Measurements from ENCODE around the gene BCAS3.

Gene BCAS3

GRCh38 chr17:60817192-60817591 lies 139.5 kb downstream of the BCAS3 start:
- Histone ChIP-seq H3K4me1 (ENCODE audit: control insufficient read depth, low read length) (no peaks in the 10 kb centered on the region), H3K9me2 (replicated peaks; ENCODE audit: control insufficient read depth, low read length) (no peaks in the 10 kb centered on the region), H3K36me3 (ENCODE audit: control insufficient read depth, low read length) (no peaks in the 10 kb centered on the region), H3K4me2 (ENCODE audit: low read length) (no peak overlapping the region), H3K9me3 (ENCODE audit: control insufficient read depth, insufficient read depth, low read length) (no peaks in the 10 kb centered on the region), H3K4me3 (ENCODE audit: low read length) (no peak overlapping the region), H4K20me1 (ENCODE audit: control insufficient read depth, insufficient read depth, low read depth, low read length) (no peaks in the 10 kb centered on the region), H3F3A (ENCODE audit: control insufficient read depth, insufficient read depth) (no peaks in the 10 kb centered on the region), H3K27ac (ENCODE audit: low read depth, low read length) (no peak overlapping the region), H3K79me2 (ENCODE audit: control insufficient read depth, low read length) (no peaks in the 10 kb centered on the region), H3K27me3 (ENCODE audit: control insufficient read depth, low read length) (no peaks in the 10 kb centered on the region)
- TF ChIP-seq EZH2phosphoT487 (IDR thresholded peaks at IDR 0.05; ENCODE audit: borderline replicate concordance, low read length) (no peak), CTCF (IDR thresholded peaks at IDR 0.05; ENCODE audit: low read depth, low read length, poor library complexity, severe bottlenecking) (no peak)

- Histone ChIP-seq H3K4me3 (ENCODE audit: low read length) (no peak overlapping the region), H3K4me1 (ENCODE audit: control insufficient read depth, low read length) (no peaks in the 10 kb centered on the region), H3K9me2 (replicated peaks; ENCODE audit: control insufficient read depth, low read length) (no peaks in the 10 kb centered on the region), H3K27ac (ENCODE audit: low read depth, low read length) (no peak overlapping the region), H3F3A (ENCODE audit: control insufficient read depth, insufficient read depth) (no peaks in the 10 kb centered on the region), H3K4me2 (ENCODE audit: low read length) (no peak overlapping the region), H3K79me2 (ENCODE audit: control insufficient read depth, low read length) (no peaks in the 10 kb centered on the region), H3K9me3 (ENCODE audit: control insufficient read depth, insufficient read depth, low read length) (no peaks in the 10 kb centered on the region), H3K27me3 (ENCODE audit: control insufficient read depth, low read length) (no peaks in the 10 kb centered on the region), H4K20me1 (ENCODE audit: control insufficient read depth, insufficient read depth, low read depth, low read length) (no peaks in the 10 kb centered on the region), H3K36me3 (ENCODE audit: control insufficient read depth, low read length) (no peaks in the 10 kb centered on the region)
- no peak for TF ChIP-seq EZH2phosphoT487 (IDR thresholded peaks at IDR 0.05; ENCODE audit: borderline replicate concordance, low read length)
These were observed 141.9 kb downstream of the BCAS3 start for GRCh38 chr17:60819447-60820130.

- Histone ChIP-seq H3K79me2 (ENCODE audit: control insufficient read depth, low read length) (no peaks in the 10 kb centered on the region), H3K36me3 (ENCODE audit: control insufficient read depth, low read length) (no peaks in the 10 kb centered on the region), H3K4me2 (ENCODE audit: low read length) (no peak overlapping the region), H3K27me3 (ENCODE audit: control insufficient read depth, low read length) (no peaks in the 10 kb centered on the region), H3F3A (ENCODE audit: control insufficient read depth, insufficient read depth) (no peaks in the 10 kb centered on the region), H4K20me1 (ENCODE audit: control insufficient read depth, insufficient read depth, low read depth, low read length) (no peaks in the 10 kb centered on the region), H3K27ac (ENCODE audit: low read depth, low read length) (no peak overlapping the region), H3K4me1 (ENCODE audit: control insufficient read depth, low read length) (no peaks in the 10 kb centered on the region), H3K4me3 (ENCODE audit: low read length) (no peak overlapping the region), H3K9me3 (ENCODE audit: control insufficient read depth, insufficient read depth, low read length) (no peaks in the 10 kb centered on the region), H3K9me2 (replicated peaks; ENCODE audit: control insufficient read depth, low read length) (no peaks in the 10 kb centered on the region)
- TF ChIP-seq EZH2phosphoT487 (IDR thresholded peaks at IDR 0.05; ENCODE audit: borderline replicate concordance, low read length) (no peak), CTCF (IDR thresholded peaks at IDR 0.05; ENCODE audit: low read depth, low read length, poor library complexity, severe bottlenecking) (no peak)
These were observed 145.9 kb downstream of the BCAS3 start for GRCh38 chr17:60823515-60823914.

- Histone ChIP-seq H3K9me3 (ENCODE audit: control insufficient read depth, insufficient read depth, low read length) (no peaks in the 10 kb centered on the region), H3K36me3 (ENCODE audit: control insufficient read depth, low read length) (no peaks in the 10 kb centered on the region), H3K27ac (ENCODE audit: low read depth, low read length) (no peak overlapping the region), H3K9me2 (replicated peaks; ENCODE audit: control insufficient read depth, low read length) (no peaks in the 10 kb centered on the region), H3K79me2 (ENCODE audit: control insufficient read depth, low read length) (no peaks in the 10 kb centered on the region), H3K4me3 (ENCODE audit: low read length) (no peak overlapping the region), H3K4me2 (ENCODE audit: low read length) (no peak overlapping the region), H3F3A (ENCODE audit: control insufficient read depth, insufficient read depth) (no peaks in the 10 kb centered on the region), H3K27me3 (ENCODE audit: control insufficient read depth, low read length) (no peaks in the 10 kb centered on the region), H4K20me1 (ENCODE audit: control insufficient read depth, insufficient read depth, low read depth, low read length) (no peaks in the 10 kb centered on the region), H3K4me1 (ENCODE audit: control insufficient read depth, low read length) (no peaks in the 10 kb centered on the region)
- TF ChIP-seq EZH2phosphoT487 (IDR thresholded peaks at IDR 0.05; ENCODE audit: borderline replicate concordance, low read length): no peak
- TF ChIP-seq CTCF (IDR thresholded peaks at IDR 0.05; ENCODE audit: low read depth, low read length, poor library complexity, severe bottlenecking): no peak
These were observed 147.7 kb downstream of the BCAS3 start for GRCh38 chr17:60825351-60825750.

Data from DOHH2 (cell line).